HAP-1 (cell line): ENCODE measurements around the gene CCN5.

Experiments
- DNase-seq, 2 experiments: peaks; one replicate each; pipeline ENCODE4 v3.0.0-alpha.2; 2016 to 2020; ENCODE audit warnings: low spot score in 2 of 2
- H3K27me3 ChIP-seq: fragments of 250-450 bp; sonication (Bioruptor Pico); 2 replicates; pipeline ENCODE4 v1.5.1; 2020; ENCODE audit warnings: low read depth, mild to moderate bottlenecking, moderate library complexity
- H3K36me3 ChIP-seq: fragments of 250-450 bp; sonication (Bioruptor Pico); replicated peaks from 2 replicates; pipeline ENCODE4 v1.5.1; 2020; ENCODE audit warnings: mild to moderate bottlenecking
- H3K4me1 ChIP-seq: fragments of 250-450 bp; sonication (Bioruptor Pico); 2 replicates; pipeline ENCODE4 v1.5.1; 2020; ENCODE audit warnings: mild to moderate bottlenecking
- H3K4me3 ChIP-seq: fragments of 250-450 bp; sonication (Bioruptor Pico); 2 replicates; pipeline ENCODE4 v1.5.1; 2020; ENCODE audit warnings: mild to moderate bottlenecking, moderate library complexity
- H3K9me3 ChIP-seq: fragments of 250-450 bp; sonication (Bioruptor Pico); 2 replicates; pipeline ENCODE4 v1.5.1; 2020; ENCODE audit warnings: mild to moderate bottlenecking, moderate library complexity
- in situ Hi-C: fragments of 300-500 bp; cut with MboI; formaldehyde crosslinking; loops from 3 replicates; pipeline ENCODE4 v1.14.3; 2020; ENCODE audit warnings: low sequenced_read_pairs, inconsistent platforms, mixed read lengths

Gene CCN5

DNA sequence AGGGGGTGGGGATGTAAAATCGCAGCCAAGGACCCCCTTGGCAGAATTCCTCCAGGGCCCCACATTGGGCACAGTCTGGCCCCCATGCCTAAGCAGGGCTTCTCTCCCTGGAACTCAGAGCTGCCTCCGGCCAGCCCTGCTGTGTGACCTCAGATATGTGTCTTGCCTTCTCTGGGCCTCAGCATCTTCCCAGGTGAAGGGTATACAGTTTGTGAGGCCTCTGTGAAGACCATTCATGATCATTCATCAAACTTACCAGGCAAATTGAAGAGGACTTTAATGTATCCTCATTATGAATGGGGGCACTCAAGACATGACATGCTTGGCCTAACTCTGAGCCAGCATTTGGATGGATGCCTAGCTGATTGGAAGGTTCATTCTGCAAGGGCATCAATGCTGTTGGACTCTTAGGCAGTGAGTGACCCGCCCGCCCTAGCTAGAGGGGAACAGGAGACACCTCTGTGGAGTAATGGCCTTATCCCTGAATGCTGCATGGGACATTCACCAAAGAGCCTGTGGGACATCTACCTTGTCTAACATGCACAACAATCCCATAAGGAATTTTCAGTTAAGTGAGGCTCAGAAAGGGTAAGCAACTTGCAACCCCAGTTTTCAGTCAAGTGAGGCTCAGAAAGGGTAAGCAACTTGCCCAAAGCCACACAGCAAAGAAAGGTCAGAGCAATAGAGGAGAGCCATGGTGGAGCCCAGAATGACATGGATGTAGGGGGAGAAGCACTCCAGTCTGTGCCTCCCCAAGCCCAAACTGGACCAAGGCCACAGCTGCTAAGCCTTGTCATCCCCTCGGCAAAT, 535 bp downstream of the CCN5 start:
- in situ Hi-C loops: no loop called here
- H3K36me3 ChIP-seq: no peaks in the 10 kb centered on the region
- H3K4me1 ChIP-seq: no peaks in the 10 kb centered on the region; the same call in 1 of the 2 replicates
- H3K4me3 ChIP-seq: no peak overlapping the region
- DNase-seq: no peak
- no peaks in the 10 kb centered on the region for H3K27me3 ChIP-seq
- no peaks in the 10 kb centered on the region for H3K9me3 ChIP-seq

GRCh38 chr20:44716309-44717106, 1.3 kb downstream of the CCN5 start:
- in situ Hi-C loops: no loop called here
- Histone ChIP-seq H3K9me3 (no peaks in the 10 kb centered on the region), H3K27me3 (no peaks in the 10 kb centered on the region), H3K4me1 (peaks cover 4% of the 10 kb centered on the region; the same call in 1 of the 2 replicates), H3K4me3 (no peak overlapping the region), H3K36me3 (no peaks in the 10 kb centered on the region)
- no peak for DNase-seq

DNA sequence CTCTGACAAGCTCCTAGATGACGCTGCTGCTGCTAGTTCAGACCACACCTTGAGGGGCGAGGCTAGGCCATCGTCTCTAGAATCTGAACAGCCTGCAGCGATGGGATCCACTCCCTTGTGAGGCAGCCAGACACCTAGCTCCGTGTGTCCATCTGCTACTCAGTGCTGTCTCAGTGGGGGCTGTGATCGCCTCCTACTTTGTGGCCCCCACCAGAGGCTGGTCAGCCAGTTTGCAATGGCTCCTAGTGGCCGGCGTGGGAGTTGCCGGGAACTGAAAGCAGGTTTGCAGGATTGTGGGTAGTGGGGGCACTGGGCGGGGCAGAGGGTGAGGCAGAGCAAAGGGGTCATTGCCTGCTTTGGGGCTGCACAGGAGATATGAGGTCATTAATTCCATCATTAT, 2.8 kb downstream of the CCN5 start:
- H3K4me1 ChIP-seq: peaks cover 4% of the 10 kb centered on the region; the same call in 1 of the 2 replicates
- H3K27me3 ChIP-seq: no peaks in the 10 kb centered on the region
- H3K9me3 ChIP-seq: no peaks in the 10 kb centered on the region
- no peak overlapping the region for H3K4me3 ChIP-seq
- in situ Hi-C loops: no loop called here
- DNase-seq: peak in 1 of 2 experiments; percentile 53
- H3K36me3 ChIP-seq: no peaks in the 10 kb centered on the region

DNA sequence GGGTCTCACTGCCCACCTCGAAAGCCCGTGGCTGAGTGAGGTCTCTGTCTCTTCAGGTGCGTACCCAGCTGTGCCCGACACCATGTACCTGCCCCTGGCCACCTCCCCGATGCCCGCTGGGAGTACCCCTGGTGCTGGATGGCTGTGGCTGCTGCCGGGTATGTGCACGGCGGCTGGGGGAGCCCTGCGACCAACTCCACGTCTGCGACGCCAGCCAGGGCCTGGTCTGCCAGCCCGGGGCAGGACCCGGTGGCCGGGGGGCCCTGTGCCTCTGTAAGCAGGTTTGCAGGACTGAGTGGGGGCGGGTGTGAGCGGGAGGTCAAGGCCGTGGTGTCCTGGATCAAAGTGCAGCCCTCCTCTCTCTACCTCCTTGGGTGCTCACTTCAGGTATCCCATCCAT, 4.7 kb downstream of the CCN5 start:
- Histone ChIP-seq H3K9me3 (no peaks in the 10 kb centered on the region), H3K4me1 (peaks cover 4% of the 10 kb centered on the region; the same call in 1 of the 2 replicates), H3K27me3 (no peaks in the 10 kb centered on the region), H3K36me3 (no peaks in the 10 kb centered on the region), H3K4me3 (no peak overlapping the region)
- in situ Hi-C loops: no loop called here
- no peak for DNase-seq

- Histone ChIP-seq H3K36me3 (no peaks in the 10 kb centered on the region), H3K4me3 (no peak overlapping the region), H3K27me3 (no peaks in the 10 kb centered on the region), H3K9me3 (no peaks in the 10 kb centered on the region), H3K4me1 (peaks cover 4% of the 10 kb centered on the region; the same call in 1 of the 2 replicates)
- in situ Hi-C loops: no loop called here
- peak in 1 of 2 experiments; percentile 49 for DNase-seq
Measured at GRCh38 chr20:44720621-44720996, 5.4 kb downstream of the CCN5 start.

DNA sequence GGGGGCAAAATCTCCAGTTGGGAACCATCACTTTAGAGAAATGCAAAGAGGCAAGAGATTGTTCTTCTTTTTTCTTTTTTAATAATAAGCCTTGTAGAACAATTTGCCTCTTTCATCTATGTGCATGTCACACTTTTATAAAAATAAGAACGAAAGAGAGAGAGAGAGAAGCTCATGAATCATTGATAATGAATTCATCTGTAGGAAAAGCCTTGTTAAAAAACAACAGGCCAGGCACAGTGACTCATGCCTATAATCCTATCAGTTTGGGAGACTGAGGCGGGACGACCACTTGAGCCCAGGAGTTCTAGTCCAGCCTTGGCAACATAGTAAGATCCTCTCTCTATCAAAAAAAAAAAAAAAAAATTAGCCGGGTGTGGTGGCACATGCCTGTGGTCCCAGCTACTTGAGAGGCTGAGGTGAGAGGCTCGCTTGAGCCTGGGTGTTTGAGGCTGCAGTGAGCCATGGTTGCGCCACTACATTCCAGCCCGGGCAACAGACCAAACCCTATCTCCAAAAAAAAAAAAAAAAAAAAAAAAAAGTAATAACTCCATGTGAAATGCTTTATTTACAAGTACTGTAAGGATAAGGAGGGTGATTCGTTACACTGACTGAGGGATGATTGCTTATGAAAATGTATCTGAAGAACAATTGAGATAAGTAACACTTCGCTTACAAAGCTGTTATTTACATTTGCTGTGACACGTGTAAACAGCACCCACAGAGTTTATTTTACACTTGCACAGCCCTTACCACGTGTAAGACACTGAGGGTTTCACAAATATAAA, 6.0 kb downstream of the CCN5 start:
- DNase-seq: no peak
- Histone ChIP-seq H3K4me3 (no peak overlapping the region), H3K9me3 (no peaks in the 10 kb centered on the region), H3K27me3 (no peaks in the 10 kb centered on the region), H3K4me1 (peaks cover 4% of the 10 kb centered on the region; the same call in 1 of the 2 replicates), H3K36me3 (no peaks in the 10 kb centered on the region)
- in situ Hi-C loops: no loop called here

DNA sequence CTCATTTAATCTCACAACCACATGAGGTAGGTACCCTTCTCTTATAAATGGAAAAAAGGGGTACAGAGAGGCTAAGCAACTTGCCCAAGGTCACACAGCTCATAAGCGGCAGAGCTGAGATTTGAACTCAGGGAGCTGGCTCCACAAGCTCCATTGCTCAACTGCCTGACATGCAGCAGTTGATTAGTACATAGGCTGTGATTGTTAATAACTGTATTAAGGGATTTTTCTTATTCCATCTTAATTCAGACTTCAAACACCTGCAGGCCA, 6.6 kb downstream of the CCN5 start:
- in situ Hi-C loops: no loop called here
- Histone ChIP-seq H3K9me3 (no peaks in the 10 kb centered on the region), H3K4me1 (peaks cover 4% of the 10 kb centered on the region; the same call in 1 of the 2 replicates), H3K36me3 (no peaks in the 10 kb centered on the region), H3K27me3 (no peaks in the 10 kb centered on the region), H3K4me3 (no peak overlapping the region)
- no peak for DNase-seq

- DNase-seq: no peak
- Histone ChIP-seq H3K4me1 (peaks cover 4% of the 10 kb centered on the region; the same call in 1 of the 2 replicates), H3K4me3 (no peak overlapping the region), H3K9me3 (no peaks in the 10 kb centered on the region), H3K27me3 (no peaks in the 10 kb centered on the region), H3K36me3 (no peaks in the 10 kb centered on the region)
- in situ Hi-C loops: no loop called here
Measured at GRCh38 chr20:44722990-44723389, 7.8 kb downstream of the CCN5 start.

- no peak for DNase-seq
- Histone ChIP-seq H3K4me3 (no peak overlapping the region), H3K9me3 (no peaks in the 10 kb centered on the region), H3K36me3 (no peaks in the 10 kb centered on the region), H3K4me1 (peaks cover 4% of the 10 kb centered on the region), H3K27me3 (no peaks in the 10 kb centered on the region)
- in situ Hi-C loops: no loop called here
Measured at GRCh38 chr20:44723391-44723790, 8.2 kb downstream of the CCN5 start.

- Histone ChIP-seq H3K4me1 (peaks cover 9% of the 10 kb centered on the region), H3K36me3 (no peaks in the 10 kb centered on the region), H3K9me3 (no peaks in the 10 kb centered on the region), H3K27me3 (no peaks in the 10 kb centered on the region), H3K4me3 (no peak overlapping the region)
- in situ Hi-C loops: no loop called here
- no peak for DNase-seq
Measured at GRCh38 chr20:44723798-44724362, 8.7 kb downstream of the CCN5 start.

DNA sequence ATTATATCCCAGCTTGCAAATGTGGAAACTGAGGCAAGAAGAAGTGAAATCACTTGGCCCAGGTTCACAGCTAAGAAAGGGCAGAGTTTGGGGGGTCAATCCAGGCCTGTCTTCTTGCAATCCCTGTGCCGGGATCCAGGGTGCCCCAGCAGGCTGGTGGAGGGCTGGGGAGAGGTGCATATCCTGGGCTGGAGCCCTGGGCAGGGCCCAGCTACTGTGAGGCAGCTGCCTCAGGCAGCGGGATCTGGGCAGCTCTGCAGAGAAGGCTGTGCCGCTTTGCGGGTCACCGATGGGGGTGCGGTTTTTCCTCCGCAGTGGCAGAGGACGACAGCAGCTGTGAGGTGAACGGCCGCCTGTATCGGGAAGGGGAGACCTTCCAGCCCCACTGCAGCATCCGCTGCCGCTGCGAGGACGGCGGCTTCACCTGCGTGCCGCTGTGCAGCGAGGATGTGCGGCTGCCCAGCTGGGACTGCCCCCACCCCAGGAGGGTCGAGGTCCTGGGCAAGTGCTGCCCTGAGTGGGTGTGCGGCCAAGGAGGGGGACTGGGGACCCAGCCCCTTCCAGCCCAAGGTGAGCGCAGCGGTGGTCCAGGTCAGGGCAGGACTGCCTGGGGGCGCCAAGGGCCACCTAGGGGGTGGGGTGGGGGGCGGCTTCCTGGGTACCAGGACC, 9.4 kb downstream of the CCN5 start:
- H3K4me3 ChIP-seq: no peak overlapping the region
- no peak for DNase-seq
- peaks cover 9% of the 10 kb centered on the region for H3K4me1 ChIP-seq
- no peaks in the 10 kb centered on the region for H3K36me3 ChIP-seq
- H3K9me3 ChIP-seq: no peaks in the 10 kb centered on the region
- no peaks in the 10 kb centered on the region for H3K27me3 ChIP-seq
- in situ Hi-C loops: no loop called here

DNA sequence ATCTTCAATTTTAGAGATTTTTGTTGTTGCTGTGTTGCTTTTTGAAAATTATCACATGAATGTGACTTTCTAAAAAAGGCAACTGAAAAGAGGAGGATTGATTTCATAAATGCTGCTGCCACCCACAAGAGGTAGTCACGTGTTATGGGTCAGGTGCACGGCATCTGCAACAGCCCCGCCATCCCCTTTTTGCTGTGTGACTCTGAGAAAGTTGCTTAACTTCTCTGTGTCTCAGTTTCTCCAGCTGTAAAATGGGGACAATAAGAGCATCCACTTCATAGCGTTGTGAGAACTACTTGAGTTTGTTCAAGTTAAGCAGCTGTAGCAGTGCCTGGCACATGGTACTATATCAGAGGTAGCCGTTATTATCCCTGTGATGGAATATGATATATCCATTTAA, 10.7 kb downstream of the CCN5 start:
- Histone ChIP-seq H3K27me3 (no peaks in the 10 kb centered on the region), H3K4me3 (no peak overlapping the region), H3K9me3 (no peaks in the 10 kb centered on the region), H3K4me1 (peaks cover 8% of the 10 kb centered on the region), H3K36me3 (no peaks in the 10 kb centered on the region)
- no peak for DNase-seq
- in situ Hi-C loops: no loop called here

DNA sequence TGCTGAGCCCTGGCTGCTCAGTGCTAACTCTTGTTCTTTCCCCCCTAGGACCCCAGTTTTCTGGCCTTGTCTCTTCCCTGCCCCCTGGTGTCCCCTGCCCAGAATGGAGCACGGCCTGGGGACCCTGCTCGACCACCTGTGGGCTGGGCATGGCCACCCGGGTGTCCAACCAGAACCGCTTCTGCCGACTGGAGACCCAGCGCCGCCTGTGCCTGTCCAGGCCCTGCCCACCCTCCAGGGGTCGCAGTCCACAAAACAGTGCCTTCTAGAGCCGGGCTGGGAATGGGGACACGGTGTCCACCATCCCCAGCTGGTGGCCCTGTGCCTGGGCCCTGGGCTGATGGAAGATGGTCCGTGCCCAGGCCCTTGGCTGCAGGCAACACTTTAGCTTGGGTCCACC, 11.9 kb downstream of the CCN5 start:
- Histone ChIP-seq H3K4me1 (peaks cover 5% of the 10 kb centered on the region), H3K36me3 (no peaks in the 10 kb centered on the region), H3K27me3 (no peaks in the 10 kb centered on the region), H3K9me3 (no peaks in the 10 kb centered on the region), H3K4me3 (no peak overlapping the region)
- no peak for DNase-seq
- in situ Hi-C loops: no loop called here
